LNCaP clone FGC (cell line): ENCODE measurements around the gene IREB2.

Experiments used
- DNase-seq: peaks from one replicate; pipeline ENCODE4 v3.0.0-alpha.2; 2011; ENCODE audit warnings: low read depth
- H3K4me3 ChIP-seq: 2 replicates; pipeline ENCODE4 v1.5.1; 2011; ENCODE audit warnings: mild to moderate bottlenecking, low read depth, low read length, control low read depth
- TF ChIP-seq, protein P1 (sequence below): IDR thresholded peaks from 2 replicates; pipeline ENCODE4 v1.5.1; 2012; ENCODE audit warnings: mild to moderate bottlenecking; ENCODE audit not compliant: control insufficient read depth, insufficient read depth; ENCODE audit errors: extremely low read depth

IREB2 gene, protein sequence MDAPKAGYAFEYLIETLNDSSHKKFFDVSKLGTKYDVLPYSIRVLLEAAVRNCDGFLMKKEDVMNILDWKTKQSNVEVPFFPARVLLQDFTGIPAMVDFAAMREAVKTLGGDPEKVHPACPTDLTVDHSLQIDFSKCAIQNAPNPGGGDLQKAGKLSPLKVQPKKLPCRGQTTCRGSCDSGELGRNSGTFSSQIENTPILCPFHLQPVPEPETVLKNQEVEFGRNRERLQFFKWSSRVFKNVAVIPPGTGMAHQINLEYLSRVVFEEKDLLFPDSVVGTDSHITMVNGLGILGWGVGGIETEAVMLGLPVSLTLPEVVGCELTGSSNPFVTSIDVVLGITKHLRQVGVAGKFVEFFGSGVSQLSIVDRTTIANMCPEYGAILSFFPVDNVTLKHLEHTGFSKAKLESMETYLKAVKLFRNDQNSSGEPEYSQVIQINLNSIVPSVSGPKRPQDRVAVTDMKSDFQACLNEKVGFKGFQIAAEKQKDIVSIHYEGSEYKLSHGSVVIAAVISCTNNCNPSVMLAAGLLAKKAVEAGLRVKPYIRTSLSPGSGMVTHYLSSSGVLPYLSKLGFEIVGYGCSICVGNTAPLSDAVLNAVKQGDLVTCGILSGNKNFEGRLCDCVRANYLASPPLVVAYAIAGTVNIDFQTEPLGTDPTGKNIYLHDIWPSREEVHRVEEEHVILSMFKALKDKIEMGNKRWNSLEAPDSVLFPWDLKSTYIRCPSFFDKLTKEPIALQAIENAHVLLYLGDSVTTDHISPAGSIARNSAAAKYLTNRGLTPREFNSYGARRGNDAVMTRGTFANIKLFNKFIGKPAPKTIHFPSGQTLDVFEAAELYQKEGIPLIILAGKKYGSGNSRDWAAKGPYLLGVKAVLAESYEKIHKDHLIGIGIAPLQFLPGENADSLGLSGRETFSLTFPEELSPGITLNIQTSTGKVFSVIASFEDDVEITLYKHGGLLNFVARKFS

DNA sequence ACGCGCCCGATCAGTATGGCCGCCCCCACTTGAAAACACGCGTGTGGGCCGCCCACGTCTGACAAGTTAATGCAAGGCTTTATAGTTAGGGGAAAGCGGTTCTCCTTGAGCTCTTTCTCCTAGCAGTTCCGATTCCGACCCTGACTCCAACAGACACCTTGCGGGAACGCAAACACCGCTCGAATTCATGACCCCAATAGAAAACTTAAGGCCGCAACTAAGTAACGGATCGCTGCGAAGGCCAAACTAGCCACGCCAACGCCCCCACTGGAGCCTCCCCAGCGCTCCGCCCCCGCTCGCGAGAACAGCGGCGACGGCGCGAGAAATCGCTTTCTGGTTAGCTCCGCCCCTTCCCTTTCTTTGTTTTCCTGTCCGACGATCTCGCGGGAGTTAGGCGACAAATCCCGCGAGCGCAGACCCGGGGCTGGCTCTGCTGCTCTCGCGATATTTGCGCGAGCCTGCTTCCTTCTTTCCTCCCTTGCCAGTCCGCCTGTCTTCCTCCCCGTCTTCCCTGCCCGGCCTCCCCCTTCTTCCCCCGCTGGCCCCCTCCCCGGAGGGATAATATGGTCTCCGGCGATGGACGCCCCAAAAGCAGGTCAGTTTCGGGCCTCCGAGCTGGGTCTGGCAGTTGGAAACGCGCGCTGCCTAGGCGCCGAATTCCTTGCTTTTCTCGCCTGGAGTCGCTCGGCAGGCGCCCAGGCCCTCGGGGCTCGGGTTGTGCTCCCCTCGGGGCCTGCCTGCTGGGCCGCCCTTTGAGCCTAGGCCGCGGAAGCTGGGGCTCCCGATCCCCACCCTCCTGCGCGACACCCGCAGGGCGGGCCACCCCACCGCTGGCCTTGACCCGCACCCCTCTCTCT lies at the start of gene IREB2:
TSS of gene IREB2 (plus strand) at position 455 of the 857 bp plus-strand sequence. CDS start at position 577, 122 bp downstream.
- TF ChIP-seq, protein P1, sequence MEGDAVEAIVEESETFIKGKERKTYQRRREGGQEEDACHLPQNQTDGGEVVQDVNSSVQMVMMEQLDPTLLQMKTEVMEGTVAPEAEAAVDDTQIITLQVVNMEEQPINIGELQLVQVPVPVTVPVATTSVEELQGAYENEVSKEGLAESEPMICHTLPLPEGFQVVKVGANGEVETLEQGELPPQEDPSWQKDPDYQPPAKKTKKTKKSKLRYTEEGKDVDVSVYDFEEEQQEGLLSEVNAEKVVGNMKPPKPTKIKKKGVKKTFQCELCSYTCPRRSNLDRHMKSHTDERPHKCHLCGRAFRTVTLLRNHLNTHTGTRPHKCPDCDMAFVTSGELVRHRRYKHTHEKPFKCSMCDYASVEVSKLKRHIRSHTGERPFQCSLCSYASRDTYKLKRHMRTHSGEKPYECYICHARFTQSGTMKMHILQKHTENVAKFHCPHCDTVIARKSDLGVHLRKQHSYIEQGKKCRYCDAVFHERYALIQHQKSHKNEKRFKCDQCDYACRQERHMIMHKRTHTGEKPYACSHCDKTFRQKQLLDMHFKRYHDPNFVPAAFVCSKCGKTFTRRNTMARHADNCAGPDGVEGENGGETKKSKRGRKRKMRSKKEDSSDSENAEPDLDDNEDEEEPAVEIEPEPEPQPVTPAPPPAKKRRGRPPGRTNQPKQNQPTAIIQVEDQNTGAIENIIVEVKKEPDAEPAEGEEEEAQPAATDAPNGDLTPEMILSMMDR = no peak
- peak; percentile 92 for DNase-seq

DNA sequence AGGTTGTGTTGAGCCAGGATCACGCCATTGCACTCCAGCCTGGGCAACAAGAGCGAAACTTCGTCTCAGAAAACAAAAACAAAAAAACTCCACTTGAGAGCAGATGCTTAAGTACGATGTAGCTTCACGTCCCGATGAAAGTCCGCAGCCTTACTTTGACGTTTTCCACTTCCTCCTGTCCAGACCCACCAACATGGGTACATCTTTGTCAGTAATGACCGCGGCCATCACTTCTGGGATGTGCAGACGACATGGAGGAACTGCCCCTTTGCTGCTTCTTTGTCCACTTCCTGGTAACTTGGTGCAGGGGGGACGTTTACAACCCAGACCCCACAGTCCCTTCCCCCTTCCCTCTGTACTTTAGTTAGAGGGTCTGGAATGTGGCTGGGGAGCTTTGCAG lies 49.2 kb upstream of the IREB2 start:
- H3K4me3 ChIP-seq = no peak overlapping the region
- TF ChIP-seq, protein P1 = no peak
- no peak for DNase-seq

More for the DNA sequence above, at the start of gene IREB2:
- peak within 1 kb of the TSS; percentile 63 for H3K4me3 ChIP-seq

DNA sequence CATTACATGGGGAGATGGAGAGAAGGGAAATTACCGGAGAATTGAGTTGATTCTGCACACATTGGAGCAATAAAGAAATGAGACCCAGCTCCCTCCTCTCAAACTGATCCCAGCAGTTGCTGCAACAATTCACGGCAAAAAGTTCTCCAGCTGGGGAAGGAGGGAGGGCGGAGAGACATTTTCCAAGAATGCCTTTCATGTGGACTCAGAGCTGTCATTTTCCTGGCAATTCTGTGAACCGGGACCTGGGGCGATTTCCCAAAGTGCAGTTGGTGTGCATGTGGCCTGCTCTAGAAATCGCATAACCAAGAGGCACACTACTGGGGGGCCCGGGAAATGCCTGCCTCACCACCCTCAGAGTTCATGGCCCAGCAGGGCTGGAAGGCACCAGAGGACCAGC lies 48.7 kb upstream of the IREB2 start:
- TF ChIP-seq, protein P1 = no peak
- DNase-seq = no peak

DNA sequence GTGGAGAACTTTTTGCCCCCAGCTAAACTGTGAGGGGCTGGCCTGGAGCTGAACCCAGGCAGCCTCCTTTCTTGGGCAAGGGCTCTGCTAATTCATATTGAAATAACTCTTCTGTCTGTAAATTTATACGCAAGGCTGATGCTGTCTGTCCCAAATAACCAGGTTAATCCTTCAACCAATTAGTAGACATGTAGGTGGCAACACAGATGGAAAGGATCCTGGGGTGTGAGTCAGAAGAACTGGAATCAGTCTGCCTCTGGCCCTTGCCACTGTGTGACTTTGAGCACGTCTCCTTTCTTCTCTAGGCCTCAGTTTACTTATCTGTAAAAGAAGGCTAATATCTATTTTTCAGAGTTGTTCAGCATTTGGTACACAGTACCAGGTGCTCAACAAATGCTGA lies 48.3 kb upstream of the IREB2 start:
- H3K4me3 ChIP-seq = no peak overlapping the region
- TF ChIP-seq, protein P1 = no peak
- DNase-seq = no peak

More for the DNA sequence above, 48.7 kb upstream of the IREB2 start:
- no peak overlapping the region for H3K4me3 ChIP-seq

DNA sequence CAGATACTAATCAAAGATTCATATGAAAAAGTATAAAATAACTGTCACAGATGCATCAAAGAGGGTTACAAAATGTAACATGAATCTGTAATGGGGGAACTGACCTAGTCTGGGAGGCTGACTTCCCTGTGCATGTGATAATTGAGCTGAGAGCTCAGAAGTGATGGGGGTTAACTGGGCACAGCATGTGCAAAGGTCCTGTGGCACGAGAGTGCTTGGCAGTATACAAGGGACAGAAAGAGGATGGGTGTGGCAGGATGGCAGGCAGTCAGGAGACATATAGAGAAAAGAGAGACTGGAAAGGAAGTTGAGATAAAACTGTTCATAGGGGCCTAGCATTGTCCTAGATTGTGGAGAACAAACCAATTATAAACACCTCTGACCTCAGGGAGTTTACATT lies 47.8 kb upstream of the IREB2 start:
- TF ChIP-seq, protein P1 = no peak
- DNase-seq = no peak
- no peak overlapping the region for H3K4me3 ChIP-seq

DNA sequence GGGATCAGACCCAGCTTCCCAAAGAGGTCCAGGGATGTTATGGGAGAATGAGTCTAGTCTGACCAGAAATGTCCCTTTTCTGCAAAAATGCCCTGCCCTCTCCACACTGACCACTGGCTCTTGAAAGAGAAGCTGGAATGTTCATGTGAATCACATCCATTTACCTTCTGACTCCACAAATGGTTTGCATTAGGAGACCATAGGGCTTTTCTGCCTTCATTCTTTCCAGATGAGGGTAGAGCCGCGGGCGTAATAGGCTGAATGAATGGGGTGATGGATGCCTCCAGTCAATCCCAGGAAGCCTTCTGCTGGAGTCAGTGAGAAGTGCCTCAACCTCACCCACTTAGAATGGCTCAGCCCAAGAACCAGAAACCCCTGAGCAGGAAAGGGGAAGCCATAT lies 47.2 kb upstream of the IREB2 start:
- no peak for DNase-seq
- H3K4me3 ChIP-seq = no peak overlapping the region
- TF ChIP-seq, protein P1 = no peak
